ENCODE results near the gene NOVA1. TPM values are rescaled to one million over a fixed set of nuclear protein-coding genes. Genes with fewer than 3 reads are reported as not detected.

NOVA1 gene
- total RNA-seq, 1 donor from 2014 or later = 119 TPM

GRCh38 chr14:26594148-26594547 lies 3.7 kb downstream of the NOVA1 start:
- H3K4me3 Mint-ChIP-seq (ENCODE audit: unreplicated experiment) = peak overlapping the region; percentile 97
- TF ChIP-seq, protein P1, sequence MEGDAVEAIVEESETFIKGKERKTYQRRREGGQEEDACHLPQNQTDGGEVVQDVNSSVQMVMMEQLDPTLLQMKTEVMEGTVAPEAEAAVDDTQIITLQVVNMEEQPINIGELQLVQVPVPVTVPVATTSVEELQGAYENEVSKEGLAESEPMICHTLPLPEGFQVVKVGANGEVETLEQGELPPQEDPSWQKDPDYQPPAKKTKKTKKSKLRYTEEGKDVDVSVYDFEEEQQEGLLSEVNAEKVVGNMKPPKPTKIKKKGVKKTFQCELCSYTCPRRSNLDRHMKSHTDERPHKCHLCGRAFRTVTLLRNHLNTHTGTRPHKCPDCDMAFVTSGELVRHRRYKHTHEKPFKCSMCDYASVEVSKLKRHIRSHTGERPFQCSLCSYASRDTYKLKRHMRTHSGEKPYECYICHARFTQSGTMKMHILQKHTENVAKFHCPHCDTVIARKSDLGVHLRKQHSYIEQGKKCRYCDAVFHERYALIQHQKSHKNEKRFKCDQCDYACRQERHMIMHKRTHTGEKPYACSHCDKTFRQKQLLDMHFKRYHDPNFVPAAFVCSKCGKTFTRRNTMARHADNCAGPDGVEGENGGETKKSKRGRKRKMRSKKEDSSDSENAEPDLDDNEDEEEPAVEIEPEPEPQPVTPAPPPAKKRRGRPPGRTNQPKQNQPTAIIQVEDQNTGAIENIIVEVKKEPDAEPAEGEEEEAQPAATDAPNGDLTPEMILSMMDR (IDR thresholded peaks at IDR 0.05; ENCODE audit: partially characterized antibody, unreplicated experiment) = no peak
- peaks cover 21% of the 10 kb centered on the region for H3K9me3 Mint-ChIP-seq (ENCODE audit: unreplicated experiment)
- H3K4me1 Mint-ChIP-seq (ENCODE audit: low read depth, unreplicated experiment) = peaks cover 25% of the 10 kb centered on the region
- no peaks in the 10 kb centered on the region for H3K36me3 Mint-ChIP-seq (ENCODE audit: unreplicated experiment)
- no peak for DNase-seq
- H3K27ac Mint-ChIP-seq (ENCODE audit: unreplicated experiment) = peak overlapping the region; percentile 98
- H3K27me3 Mint-ChIP-seq (ENCODE audit: unreplicated experiment) = peaks cover 13% of the 10 kb centered on the region

GRCh38 chr14:26593357-26593756 lies 4.5 kb downstream of the NOVA1 start:
- no peaks in the 10 kb centered on the region for H3K36me3 Mint-ChIP-seq (ENCODE audit: unreplicated experiment)
- peak overlapping the region; percentile 60 for H3K27ac Mint-ChIP-seq (ENCODE audit: unreplicated experiment)
- DNase-seq = no peak
- peak overlapping the region; percentile 97 for H3K4me3 Mint-ChIP-seq (ENCODE audit: unreplicated experiment)
- peaks cover 19% of the 10 kb centered on the region for H3K9me3 Mint-ChIP-seq (ENCODE audit: unreplicated experiment)
- H3K4me1 Mint-ChIP-seq (ENCODE audit: low read depth, unreplicated experiment) = peaks cover 20% of the 10 kb centered on the region
- TF ChIP-seq, protein P1 (IDR thresholded peaks at IDR 0.05; ENCODE audit: partially characterized antibody, unreplicated experiment) = no peak
- peaks cover 13% of the 10 kb centered on the region for H3K27me3 Mint-ChIP-seq (ENCODE audit: unreplicated experiment)

- Mint-ChIP-seq H3K36me3 (ENCODE audit: unreplicated experiment) (no peaks in the 10 kb centered on the region), H3K9me3 (ENCODE audit: unreplicated experiment) (no peaks in the 10 kb centered on the region), H3K4me3 (ENCODE audit: unreplicated experiment) (peak overlapping the region; percentile 61), H3K4me1 (ENCODE audit: low read depth, unreplicated experiment) (peaks cover 19% of the 10 kb centered on the region), H3K27ac (ENCODE audit: unreplicated experiment) (no peak overlapping the region), H3K27me3 (ENCODE audit: unreplicated experiment) (peaks cover 3% of the 10 kb centered on the region)
- TF ChIP-seq, protein P1 (IDR thresholded peaks at IDR 0.05; ENCODE audit: partially characterized antibody, unreplicated experiment) = no peak
- no peak for DNase-seq
These were observed 7.9 kb downstream of the NOVA1 start for GRCh38 chr14:26589925-26590324.

GRCh38 chr14:26577711-26578110 lies 20.1 kb downstream of the NOVA1 start:
- H3K4me3 Mint-ChIP-seq (ENCODE audit: unreplicated experiment) = no peak overlapping the region
- TF ChIP-seq, protein P1 (IDR thresholded peaks at IDR 0.05; ENCODE audit: partially characterized antibody, unreplicated experiment) = no peak
- no peaks in the 10 kb centered on the region for H3K27me3 Mint-ChIP-seq (ENCODE audit: unreplicated experiment)
- no peaks in the 10 kb centered on the region for H3K9me3 Mint-ChIP-seq (ENCODE audit: unreplicated experiment)
- no peak for DNase-seq
- peaks cover 12% of the 10 kb centered on the region for H3K4me1 Mint-ChIP-seq (ENCODE audit: low read depth, unreplicated experiment)
- no peak overlapping the region for H3K27ac Mint-ChIP-seq (ENCODE audit: unreplicated experiment)
- H3K36me3 Mint-ChIP-seq (ENCODE audit: unreplicated experiment) = no peaks in the 10 kb centered on the region

DNA sequence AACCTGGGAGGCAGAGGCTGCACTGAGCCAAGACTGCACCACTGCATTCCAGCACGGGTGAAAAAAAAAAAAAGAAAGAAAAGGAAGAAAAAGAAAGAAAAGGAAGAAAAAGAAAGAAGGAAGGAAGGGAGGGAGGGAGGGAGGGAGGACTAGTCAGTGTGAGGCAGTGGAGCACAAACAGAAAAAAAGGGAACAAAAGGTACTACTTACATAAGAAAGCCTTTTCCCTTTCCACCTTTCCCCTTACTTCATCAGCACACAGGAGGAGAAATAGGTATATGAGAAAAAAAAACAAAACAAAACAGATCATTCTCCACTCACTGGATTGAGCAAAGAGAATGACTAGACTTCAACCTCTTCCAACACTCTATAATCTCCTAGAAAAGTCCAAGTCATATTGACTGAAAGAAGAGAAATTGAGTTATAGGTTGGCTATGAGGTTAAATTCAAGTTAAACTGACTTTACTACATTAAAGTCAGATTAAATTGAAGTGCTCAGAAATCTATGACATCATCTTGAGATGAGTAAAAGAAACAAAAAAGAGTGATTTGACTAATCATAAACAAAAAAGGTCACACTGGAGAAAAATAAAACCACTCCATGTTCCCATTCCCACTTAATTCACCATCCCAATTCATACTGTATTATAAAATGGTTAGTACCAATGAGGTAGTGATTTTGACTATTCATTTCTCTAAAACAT lies 43.6 kb downstream of the NOVA1 start:
- peaks cover 19% of the 10 kb centered on the region for H3K4me1 Mint-ChIP-seq (ENCODE audit: low read depth, unreplicated experiment)
- no peaks in the 10 kb centered on the region for H3K27me3 Mint-ChIP-seq (ENCODE audit: unreplicated experiment)
- no peak overlapping the region for H3K4me3 Mint-ChIP-seq (ENCODE audit: unreplicated experiment)
- no peak for DNase-seq
- TF ChIP-seq, protein P1 (IDR thresholded peaks at IDR 0.05; ENCODE audit: partially characterized antibody, unreplicated experiment) = no peak
- H3K27ac Mint-ChIP-seq (ENCODE audit: unreplicated experiment) = no peak overlapping the region
- H3K36me3 Mint-ChIP-seq (ENCODE audit: unreplicated experiment) = no peaks in the 10 kb centered on the region
- H3K9me3 Mint-ChIP-seq (ENCODE audit: unreplicated experiment) = no peaks in the 10 kb centered on the region
